Keratinocyte (primary cell): ENCODE measurements around the gene CHSY1.

Source experiments
- CTCF ChIP-seq, 3 experiments: IDR thresholded peaks in 1 of 3; conservative IDR thresholded peaks in 1 of 3; optimal IDR thresholded peaks in 1 of 3; 2 replicates in 2 of 3; 3 replicates in 1 of 3; pipeline versions ENCODE3 to v1.5.1; 2011; ENCODE audit warnings: low read length in 3 of 3, mild to moderate bottlenecking in 3 of 3, moderate library complexity in 2 of 3, control low read depth in 1 of 3, inconsistent platforms in 1 of 3; ENCODE audit not compliant: insufficient read depth in 2 of 3; ENCODE audit errors: extremely low read depth in 1 of 3
- EZH2 ChIP-seq: IDR thresholded peaks from one replicate; pipeline ENCODE4 v1.6.1; 2012; ENCODE audit warnings: inconsistent platforms, mild to moderate bottlenecking, low read length, moderate library complexity

- no peak for TF ChIP-seq CTCF (optimal IDR thresholded peaks at IDR 0.05 in 1 of 3, IDR thresholded peaks at IDR 0.05 in 1 of 3, conservative IDR thresholded peaks at IDR 0.05 in 1 of 3; ENCODE audit: extremely low read depth in 1 of 3, insufficient read depth in 2 of 3, low read length in 3 of 3)
- TF ChIP-seq EZH2 = no peak
Measured at GRCh38 chr15:101127506-101128076, 124.3 kb downstream of the CHSY1 start.
